Right lung (tissue), 5 donors: ENCODE data around the gene SORCS2. TPM values are rescaled to one million over a fixed set of nuclear protein-coding genes. Genes with fewer than 3 reads are reported as not detected.

Source experiments
- DNase-seq, 2 donors: peaks; one replicate each; pipeline ENCODE4 v3.0.0-alpha.2; 2013
- polyA plus RNA-seq, 5 donors: library from polyadenylated mRNA; unstranded; fragments of 120-200 nt; gene quantifications; one replicate each; pipeline versions ENCODE4 v1.2.1 to v1.2.3, GENCODE V29; 2013; ENCODE audit warnings: inconsistent platforms in 1 of 5, low replicate concordance in 1 of 5; ENCODE audit not compliant: insufficient read length in 5 of 5, insufficient read depth in 1 of 5

SORCS2 gene
- polyA plus RNA-seq, 5 donors, result 4.8 to 8.6 (median 5.8) TPM

- no peak for DNase-seq
These were observed 144.4 kb downstream of the SORCS2 start for GRCh38 chr4:7336732-7337131.

GRCh38 chr4:7337196-7338058 lies 145.1 kb downstream of the SORCS2 start:
- DNase-seq, result no peak

GRCh38 chr4:7338059-7338452 lies 145.7 kb downstream of the SORCS2 start:
- DNase-seq, result no peak

- no peak for DNase-seq
These were observed 146.7 kb downstream of the SORCS2 start for GRCh38 chr4:7338876-7339623.

GRCh38 chr4:7339751-7340552 lies 147.6 kb downstream of the SORCS2 start:
- no peak for DNase-seq

- DNase-seq, result no peak
These were observed 148.5 kb downstream of the SORCS2 start for GRCh38 chr4:7340553-7341433.

GRCh38 chr4:7341491-7342222 lies 149.3 kb downstream of the SORCS2 start:
- no peak for DNase-seq

GRCh38 chr4:7342223-7343080 lies 150.1 kb downstream of the SORCS2 start:
- DNase-seq, result no peak

GRCh38 chr4:7343081-7343655 lies 150.8 kb downstream of the SORCS2 start:
- no peak for DNase-seq

- DNase-seq, result no peak
These were observed 151.6 kb downstream of the SORCS2 start for GRCh38 chr4:7343950-7344349.

GRCh38 chr4:7344636-7345155 lies 152.4 kb downstream of the SORCS2 start:
- DNase-seq, result no peak

- DNase-seq, result no peak
These were observed 155.6 kb downstream of the SORCS2 start for GRCh38 chr4:7347981-7348380.

GRCh38 chr4:7348946-7349900 lies 156.9 kb downstream of the SORCS2 start:
- peak; percentile 46 to 53 for DNase-seq

GRCh38 chr4:7350396-7350795 lies 158.1 kb downstream of the SORCS2 start:
- no peak for DNase-seq

GRCh38 chr4:7351014-7351413 lies 158.7 kb downstream of the SORCS2 start:
- no peak for DNase-seq

- no peak for DNase-seq
These were observed 160.1 kb downstream of the SORCS2 start for GRCh38 chr4:7352486-7352885.

GRCh38 chr4:7353046-7353790 lies 160.9 kb downstream of the SORCS2 start:
- DNase-seq, result no peak
